RWPE1 (cell line): ENCODE results near the gene CDC42EP2.

ENCODE experiments used
- CTCF ChIA-PET: fragments of 350-600 bp; sonication (Branson Sonifier 250); formaldehyde crosslinking; extraction: SDS; loops from one replicate; lab custom pipeline; 2021; lab: Yijun Ruan, JAX
- POLR2A ChIA-PET: fragments of 400-600 bp; formaldehyde crosslinking; extraction: SDS; loops from one replicate; lab custom pipeline; 2020; ENCODE audit warnings: antibody characterized with exemption; ENCODE audit not compliant: low non-redundant PET; lab: Yijun Ruan, JAX
- DNase-seq: peaks from one replicate; pipeline ENCODE4 v3.0.0; 2012; ENCODE audit warnings: low spot score
- H3K27ac ChIP-seq: fragments of 450-650 bp; 2 replicates; pipeline ENCODE4 v1.5.1; 2017
- TF ChIP-seq, protein P1 (sequence below): fragments of 450-650 bp; conservative IDR thresholded peaks from 2 replicates; pipeline ENCODE4 v1.5.1; 2017; ENCODE audit warnings: low read depth, mild to moderate bottlenecking

The CDC42EP2 gene

DNA sequence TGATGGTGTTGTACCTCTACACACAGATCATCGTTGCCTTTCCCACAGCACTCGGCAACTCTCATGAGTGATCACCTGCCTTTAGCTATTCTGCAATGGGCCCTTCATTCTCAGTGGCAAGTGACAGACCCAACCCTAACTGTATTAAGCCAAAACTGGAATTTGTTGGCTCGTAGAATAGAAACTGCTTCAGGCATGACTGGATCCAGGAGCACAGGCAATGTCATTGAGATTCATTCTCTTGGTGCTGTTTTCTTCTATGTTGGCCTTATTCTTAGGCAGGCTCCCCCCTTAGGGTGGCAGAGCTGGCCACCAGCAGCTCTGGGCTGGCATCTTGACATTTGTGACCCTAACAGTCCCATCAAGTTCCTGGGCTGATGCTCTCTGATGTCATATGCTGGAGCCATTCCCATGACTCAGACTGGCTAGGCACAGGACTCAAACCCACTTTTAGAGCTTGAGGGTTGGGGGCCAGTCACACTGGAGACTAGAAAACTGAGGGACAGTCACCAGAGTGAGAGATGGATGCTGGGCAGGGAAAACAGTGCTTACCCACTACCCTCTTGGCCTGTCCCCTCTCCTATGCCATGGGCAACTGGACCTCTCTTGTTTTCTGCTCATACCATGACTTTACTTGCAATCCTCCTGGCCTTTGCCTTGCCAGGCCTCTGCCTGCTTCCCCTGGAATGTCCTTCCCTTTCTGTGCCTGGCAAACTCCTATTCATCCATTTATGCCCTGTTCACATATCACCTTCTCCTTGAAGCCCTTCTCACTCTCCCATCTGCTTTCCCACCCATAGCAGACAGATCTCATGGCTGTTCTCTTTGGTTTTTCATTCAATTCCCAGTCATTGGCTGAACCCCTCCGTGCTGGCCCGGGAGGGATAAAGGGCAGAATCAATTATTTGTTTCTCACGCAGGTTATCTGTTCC is 7.1 kb upstream of the CDC42EP2 start:
- DNase-seq = no peak
- H3K27ac ChIP-seq = peak overlapping the region; percentile 97
- POLR2A ChIA-PET = interaction anchor here (0.6 kb wide), 1 partner anchor 188 kb away, joined by 3 read pairs; no protein-coding TSS in a partner anchor
- CTCF ChIA-PET = interaction anchor here (0.6 kb wide), 2 partner anchors 9 to 108 kb away, joined by 3 to 5 read pairs; no protein-coding TSS in a partner anchor
- TF ChIP-seq, protein P1, sequence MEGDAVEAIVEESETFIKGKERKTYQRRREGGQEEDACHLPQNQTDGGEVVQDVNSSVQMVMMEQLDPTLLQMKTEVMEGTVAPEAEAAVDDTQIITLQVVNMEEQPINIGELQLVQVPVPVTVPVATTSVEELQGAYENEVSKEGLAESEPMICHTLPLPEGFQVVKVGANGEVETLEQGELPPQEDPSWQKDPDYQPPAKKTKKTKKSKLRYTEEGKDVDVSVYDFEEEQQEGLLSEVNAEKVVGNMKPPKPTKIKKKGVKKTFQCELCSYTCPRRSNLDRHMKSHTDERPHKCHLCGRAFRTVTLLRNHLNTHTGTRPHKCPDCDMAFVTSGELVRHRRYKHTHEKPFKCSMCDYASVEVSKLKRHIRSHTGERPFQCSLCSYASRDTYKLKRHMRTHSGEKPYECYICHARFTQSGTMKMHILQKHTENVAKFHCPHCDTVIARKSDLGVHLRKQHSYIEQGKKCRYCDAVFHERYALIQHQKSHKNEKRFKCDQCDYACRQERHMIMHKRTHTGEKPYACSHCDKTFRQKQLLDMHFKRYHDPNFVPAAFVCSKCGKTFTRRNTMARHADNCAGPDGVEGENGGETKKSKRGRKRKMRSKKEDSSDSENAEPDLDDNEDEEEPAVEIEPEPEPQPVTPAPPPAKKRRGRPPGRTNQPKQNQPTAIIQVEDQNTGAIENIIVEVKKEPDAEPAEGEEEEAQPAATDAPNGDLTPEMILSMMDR = no peak

DNA sequence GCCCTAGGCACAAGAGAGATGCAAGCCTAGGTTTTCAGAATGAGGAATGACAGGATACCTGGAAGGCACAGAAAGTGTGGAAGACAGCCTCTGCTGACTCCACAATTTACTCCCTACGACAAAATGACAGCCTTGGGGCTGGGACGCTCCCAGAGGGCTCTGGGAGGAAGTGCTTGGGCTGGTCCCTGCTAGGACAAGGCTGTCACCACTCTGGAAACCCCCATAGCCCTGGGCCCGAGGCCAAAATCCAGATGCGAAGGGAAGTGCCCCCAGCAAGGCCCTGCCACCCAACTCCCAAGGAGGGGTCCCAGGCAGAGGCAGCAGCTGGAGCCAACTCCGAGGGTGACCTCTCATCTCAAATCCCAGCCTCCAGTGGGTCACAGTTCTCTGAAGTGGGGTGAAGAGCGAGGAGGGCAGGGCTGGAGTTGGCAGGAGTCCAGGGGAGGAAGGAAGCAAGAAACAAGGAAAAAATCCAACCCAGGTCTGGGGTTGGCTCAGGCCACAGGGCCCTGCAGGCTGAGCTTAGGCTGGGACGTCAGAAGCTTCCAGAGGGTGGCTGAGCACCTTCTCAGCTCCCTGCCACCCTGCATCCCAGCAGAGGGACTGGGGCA is 6.3 kb upstream of the CDC42EP2 start:
- TF ChIP-seq, protein P1 = no peak
- H3K27ac ChIP-seq = peak overlapping the region; percentile 97
- ChIA-PET POLR2A (no interaction called here), CTCF (interaction anchor here (0.6 kb wide), 2 partner anchors 8 to 107 kb away, joined by 3 to 5 read pairs; no protein-coding TSS in a partner anchor)
- DNase-seq = no peak

DNA sequence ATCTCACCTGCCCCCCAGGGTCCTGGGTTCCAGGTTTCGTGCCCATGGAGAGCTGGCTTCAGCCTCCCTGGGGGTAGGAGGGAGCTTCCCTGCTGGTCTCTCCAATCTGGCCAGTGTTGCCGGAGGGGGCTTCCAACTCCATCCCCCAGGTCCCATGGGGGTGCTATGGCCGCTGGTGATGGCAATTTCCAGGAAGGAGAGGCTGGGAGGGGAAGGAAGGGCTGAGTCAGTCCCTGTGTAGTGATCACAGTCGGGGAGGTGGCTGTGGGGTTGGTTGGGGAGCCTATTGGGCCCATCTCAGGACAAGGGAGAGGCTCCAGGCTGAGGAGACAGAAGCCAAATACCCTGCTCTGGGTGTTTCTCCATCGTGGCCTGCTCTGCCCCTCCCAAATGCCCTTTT is 5.7 kb upstream of the CDC42EP2 start:
- POLR2A ChIA-PET = no interaction called here
- DNase-seq = no peak
- peak overlapping the region; percentile 97 for H3K27ac ChIP-seq
- TF ChIP-seq, protein P1 = no peak
- CTCF ChIA-PET = no interaction called here

DNA sequence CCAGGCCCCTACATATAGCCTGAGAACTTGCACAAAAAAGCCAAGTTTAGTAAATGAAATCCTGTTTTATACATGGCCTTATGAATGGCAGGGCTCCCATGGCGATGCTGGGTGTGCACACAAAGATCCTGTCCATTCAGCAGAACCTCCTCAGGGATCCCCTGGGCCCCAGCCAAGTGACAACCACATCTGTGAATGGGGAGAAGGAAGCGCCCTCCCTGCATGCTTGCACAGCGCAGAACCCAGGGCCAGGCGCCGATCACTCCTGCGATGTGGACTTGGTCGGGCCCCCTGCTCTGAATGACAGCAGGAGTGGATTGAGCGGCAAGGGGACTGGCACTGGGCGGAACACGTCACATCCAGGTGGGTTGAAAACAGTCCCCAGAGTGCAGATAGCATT is 4.5 kb upstream of the CDC42EP2 start:
- POLR2A ChIA-PET = no interaction called here
- DNase-seq = no peak
- CTCF ChIA-PET = interaction anchor here (1.4 kb wide), 1 partner anchor 20 kb away, joined by 6 read pairs; no protein-coding TSS in a partner anchor
- peak overlapping the region; percentile 97 for H3K27ac ChIP-seq
- TF ChIP-seq, protein P1 = no peak

DNA sequence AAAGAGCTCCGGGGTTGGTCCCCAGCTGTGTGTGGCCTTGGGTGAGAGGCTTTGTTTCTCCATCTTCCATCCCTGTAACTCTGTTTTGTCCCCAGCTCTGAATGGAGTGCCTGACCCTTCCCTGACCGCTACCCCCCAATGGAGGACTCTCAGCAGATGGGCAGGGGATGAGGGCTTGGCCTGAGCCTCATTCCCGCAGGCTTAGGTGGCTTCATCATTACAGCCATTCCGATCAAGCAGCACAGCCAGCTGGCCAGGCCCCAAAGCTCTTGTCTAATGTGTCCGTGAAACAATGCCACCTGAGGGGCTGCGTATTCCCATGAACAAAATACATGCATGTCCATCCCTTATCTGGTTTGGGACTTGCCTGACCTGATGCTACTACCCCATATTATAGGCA is 3.9 kb upstream of the CDC42EP2 start:
- H3K27ac ChIP-seq = peak overlapping the region; percentile 97
- TF ChIP-seq, protein P1 = no peak
- ChIA-PET CTCF (interaction anchor here (1.4 kb wide), 1 partner anchor 19 kb away, joined by 6 read pairs; no protein-coding TSS in a partner anchor), POLR2A (no interaction called here)
- DNase-seq = no peak

DNA sequence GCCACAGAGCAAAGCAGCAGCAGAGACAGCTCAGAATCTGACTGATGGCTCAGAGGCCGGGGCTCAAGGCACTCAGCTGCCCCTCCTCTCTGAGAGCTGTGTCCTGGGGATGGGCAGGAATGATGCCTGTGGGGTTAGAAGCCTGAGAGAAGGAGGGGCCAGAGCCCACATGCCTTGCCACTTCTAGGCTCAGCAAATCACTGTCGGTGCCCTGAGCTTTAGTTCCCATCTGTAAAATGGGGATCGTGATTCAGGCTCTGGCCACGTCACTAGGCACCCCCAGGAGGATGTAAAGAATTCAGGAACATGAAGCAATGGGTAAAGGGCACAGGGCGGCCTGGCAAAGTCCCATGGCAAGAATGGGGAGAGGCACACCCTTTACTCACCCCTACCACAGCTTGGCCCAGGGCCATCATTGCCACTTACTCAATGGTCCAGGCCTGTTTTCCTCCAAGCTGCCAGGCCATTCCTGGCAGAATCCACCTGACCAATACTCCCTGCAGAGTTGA is 3.4 kb upstream of the CDC42EP2 start:
- CTCF ChIA-PET = interaction anchor here (1.4 kb wide), 1 partner anchor 19 kb away, joined by 6 read pairs; no protein-coding TSS in a partner anchor
- H3K27ac ChIP-seq = peak overlapping the region; percentile 97
- TF ChIP-seq, protein P1 = no peak
- POLR2A ChIA-PET = interaction anchor here (0.6 kb wide), 1 partner anchor 55 kb away, joined by 4 read pairs; no protein-coding TSS in a partner anchor
- DNase-seq = peak; percentile 36
